Measurements from ENCODE around the gene CPLANE1. TPM values are rescaled to one million over a fixed set of nuclear protein-coding genes. Genes with fewer than 3 reads are reported as not detected.

CPLANE1 gene
- total and polyA plus RNA-seq, 2 donors from 2014 or later = 3.7 to 23.3 TPM

- peaks cover 0 to 16% (median 2%) of the 10 kb centered on the region in 3 donors for H3K36me3 ChIP-seq (ENCODE audit: control insufficient read depth in 2 of 3, insufficient read depth in 3 of 3, low read length in 3 of 3)
- no peak for TF ChIP-seq CTCF (IDR thresholded peaks at IDR 0.05; ENCODE audit: borderline replicate concordance, extremely low read depth, insufficient read depth)
- intact Hi-C loops (cut with DNase I) = no loop called here
- FAIRE-seq = no peak
- no peak overlapping the region for H3K27ac ChIP-seq (ENCODE audit: low read depth in 2 of 2, low read length in 2 of 2)
- H3K9me3 ChIP-seq (ENCODE audit: control insufficient read depth in 2 of 3, insufficient read depth in 1 of 3, low read length in 3 of 3) = no peaks in the 10 kb centered on the region
- no peak for DNase-seq
- H3K4me1 ChIP-seq (ENCODE audit: control insufficient read depth in 2 of 3, insufficient read depth in 2 of 3, low read depth in 1 of 3, low read length in 3 of 3) = no peaks in the 10 kb centered on the region
- H3K4me3 ChIP-seq (ENCODE audit: low read length in 3 of 3) = no peak overlapping the region
- H3K27me3 ChIP-seq (ENCODE audit: control insufficient read depth, insufficient read depth, low read length) = no peaks in the 10 kb centered on the region
- no peak overlapping the region for H3K9ac ChIP-seq (ENCODE audit: low read length in 3 of 3)
These were observed 34.6 kb downstream of the CPLANE1 start for GRCh38 chr5:37214550-37214949.

DNA sequence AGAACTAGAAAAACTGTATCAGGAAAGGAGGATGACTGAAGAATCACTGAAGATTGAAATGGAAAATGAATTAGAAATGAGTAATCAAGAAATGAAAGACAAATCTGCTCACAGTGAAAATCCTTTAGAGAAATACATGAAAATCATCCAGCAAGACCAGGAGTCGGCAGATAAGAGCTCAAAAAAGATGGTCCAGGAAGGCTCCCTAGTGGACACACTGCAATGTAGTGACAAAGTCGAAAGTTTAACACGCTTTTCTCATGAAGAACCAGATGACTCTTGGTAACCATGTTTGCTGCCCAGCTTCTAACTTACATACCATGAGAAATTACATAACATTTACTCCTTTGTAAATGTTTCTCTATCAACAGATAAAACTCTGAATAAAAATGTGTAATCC lies 37.1 kb downstream of the CPLANE1 start:
- H3K4me1 ChIP-seq (ENCODE audit: control insufficient read depth in 2 of 3, insufficient read depth in 2 of 3, low read depth in 1 of 3, low read length in 3 of 3) = no peaks in the 10 kb centered on the region
- no peak overlapping the region for H3K27ac ChIP-seq (ENCODE audit: low read depth in 2 of 2, low read length in 2 of 2)
- no peaks in the 10 kb centered on the region for H3K27me3 ChIP-seq (ENCODE audit: control insufficient read depth, insufficient read depth, low read length)
- DNase-seq (no peak), FAIRE-seq (no peak)
- H3K9me3 ChIP-seq (ENCODE audit: control insufficient read depth in 2 of 3, insufficient read depth in 1 of 3, low read length in 3 of 3) = no peaks in the 10 kb centered on the region
- intact Hi-C loops (cut with DNase I) = no loop called here
- peaks cover 0 to 16% (median 2%) of the 10 kb centered on the region in 3 donors for H3K36me3 ChIP-seq (ENCODE audit: control insufficient read depth in 2 of 3, insufficient read depth in 3 of 3, low read length in 3 of 3)
- TF ChIP-seq CTCF (IDR thresholded peaks at IDR 0.05; ENCODE audit: borderline replicate concordance, extremely low read depth, insufficient read depth) = no peak
- no peak overlapping the region for H3K4me3 ChIP-seq (ENCODE audit: low read length in 3 of 3)
- H3K9ac ChIP-seq (ENCODE audit: low read length in 3 of 3) = no peak overlapping the region

DNA sequence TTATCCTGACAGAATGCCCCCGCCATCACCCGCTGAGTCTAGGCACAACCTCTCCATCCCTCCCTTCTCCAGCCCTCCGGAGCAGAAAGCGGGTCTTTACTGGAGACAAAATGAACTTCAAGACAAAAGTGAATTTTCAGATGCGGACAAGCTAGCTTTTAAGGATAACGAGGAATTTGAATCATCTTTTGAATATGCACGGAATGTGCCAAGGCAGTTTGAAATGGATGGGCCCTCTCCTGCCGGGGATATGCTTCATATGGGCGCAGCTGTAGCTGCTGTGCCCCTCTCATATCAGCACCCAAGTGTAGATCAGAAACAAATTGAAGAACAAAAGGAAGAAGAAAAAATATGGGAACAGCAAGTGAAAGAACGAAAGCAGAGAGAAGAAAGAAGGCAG lies 37.5 kb downstream of the CPLANE1 start:
- TF ChIP-seq CTCF (IDR thresholded peaks at IDR 0.05; ENCODE audit: borderline replicate concordance, extremely low read depth, insufficient read depth) = no peak
- intact Hi-C loops (cut with DNase I) = no loop called here
- Histone ChIP-seq H3K27ac (ENCODE audit: low read depth in 2 of 2, low read length in 2 of 2) (no peak overlapping the region), H3K9ac (ENCODE audit: low read length in 3 of 3) (no peak overlapping the region), H3K4me1 (ENCODE audit: control insufficient read depth in 2 of 3, insufficient read depth in 2 of 3, low read depth in 1 of 3, low read length in 3 of 3) (no peaks in the 10 kb centered on the region), H3K27me3 (ENCODE audit: control insufficient read depth, insufficient read depth, low read length) (no peaks in the 10 kb centered on the region), H3K4me3 (ENCODE audit: low read length in 3 of 3) (no peak overlapping the region), H3K9me3 (ENCODE audit: control insufficient read depth in 2 of 3, insufficient read depth in 1 of 3, low read length in 3 of 3) (no peaks in the 10 kb centered on the region), H3K36me3 (ENCODE audit: control insufficient read depth in 2 of 3, insufficient read depth in 3 of 3, low read length in 3 of 3) (peaks cover 0 to 16% (median 2%) of the 10 kb centered on the region in 3 donors)
- FAIRE-seq (no peak), DNase-seq (no peak)

Measured in kidney (tissue), 14 donors.